ENCODE data around the gene TSLP. TPM values are rescaled to one million over a fixed set of nuclear protein-coding genes. Genes with fewer than 3 reads are reported as not detected.

TSLP gene
- total and polyA plus RNA-seq, 2 of the 4 experiments (the other 2 are of a cell fraction), result 0.54 to 1.6 TPM

- ChIA-PET CTCF (no interaction called here), POLR2A (ENCODE audit: unreplicated experiment) (no interaction called here)
- peaks cover 10 to 14% of the 10 kb centered on the region in 2 experiments for H3K79me1 ChIP-seq (ENCODE audit: low read depth in 1 of 2, low read length in 2 of 2)
- no peak overlapping the region for H3K18ac ChIP-seq (ENCODE audit: low read depth, low read length)
- no peak overlapping the region for H2BK15ac ChIP-seq (ENCODE audit: low read depth, low read length)
- H2AK5ac ChIP-seq (ENCODE audit: low read depth, low read length), result no peak overlapping the region
- no peaks in the 10 kb centered on the region for H3K27me3 ChIP-seq (ENCODE audit: control insufficient read depth, insufficient read depth, low read length)
- no peak overlapping the region for H3K4me2 ChIP-seq (ENCODE audit: low read depth, low read length)
- no CpG with 5 or more reads among the region's 2 CpGs for WGBS, 2 experiments (ENCODE audit: extremely low coverage in 2 of 2, insufficient read length in 1 of 2)
- H2BK120ac ChIP-seq (ENCODE audit: low read depth, low read length), result no peak overlapping the region
- dilution Hi-C loops (cut with HindIII; ENCODE audit: low sequenced_read_pairs, unreplicated experiment), result no loop called here
- H3K4me1 ChIP-seq (ENCODE audit: control insufficient read depth, insufficient read depth, low read length), result peaks cover 1% of the 10 kb centered on the region; the same call in 1 of the 2 replicates
- intact Hi-C loops (cut with micrococcal nuclease), result no loop called here
- no peaks in the 10 kb centered on the region for H3K9me3 ChIP-seq (ENCODE audit: control insufficient read depth, insufficient read depth, low read length)
- H2BK5ac ChIP-seq (ENCODE audit: low read depth, low read length, poor library complexity, severe bottlenecking), result no peak overlapping the region
- H2AFZ ChIP-seq (replicated peaks; ENCODE audit: low read length, poor library complexity), result no peak overlapping the region
- no peak overlapping the region for H4K91ac ChIP-seq (ENCODE audit: insufficient read depth, low read depth, low read length)
- no peak for DNase-seq
- no peak overlapping the region for H3K14ac ChIP-seq (replicated peaks; ENCODE audit: low read depth, low read length)
- no TSS peak for BruUV-seq (replicated peaks)
- H3K56ac ChIP-seq (ENCODE audit: extremely low read depth, insufficient read depth, low read length), result no peak overlapping the region
- peaks cover 17% of the 10 kb centered on the region for H3K36me3 ChIP-seq (ENCODE audit: control insufficient read depth, insufficient read depth, low read length)
- no peaks in the 10 kb centered on the region; the same call in 1 of the 2 replicates for H4K20me1 ChIP-seq (ENCODE audit: insufficient read depth, low read length)
- no peak overlapping the region for H2AK9ac ChIP-seq (replicated peaks; ENCODE audit: low read depth, low read length, poor library complexity)
- in situ Hi-C loops (cut with MboI; ENCODE audit: low sequenced_read_pairs), result no loop called here
- H2BK20ac ChIP-seq (ENCODE audit: low read depth, low read length), result no peak overlapping the region
- H3K4me3 ChIP-seq (ENCODE audit: insufficient read depth, low read depth, low read length), result no peak overlapping the region
- ATAC-seq (ENCODE audit: low read depth), result no peak
- no peak overlapping the region for H4K8ac ChIP-seq (ENCODE audit: low read depth in 2 of 2, low read length in 2 of 2)
- no peak overlapping the region for H3K27ac ChIP-seq (ENCODE audit: insufficient read depth, low read length)
- H3K4ac ChIP-seq (ENCODE audit: low read depth, low read length), result no peak overlapping the region
- H3K23ac ChIP-seq (ENCODE audit: low read depth, low read length), result no peak overlapping the region
- H4K5ac ChIP-seq (ENCODE audit: low read depth, low read length), result no peak overlapping the region
- TF ChIP-seq MAFK (IDR thresholded peaks at IDR 0.05; ENCODE audit: low read depth, low read length) (no peak), MAZ (IDR thresholded peaks at IDR 0.05; ENCODE audit: borderline replicate concordance, low read depth, low read length) (no peak), RFX5 (IDR thresholded peaks at IDR 0.05; ENCODE audit: low read depth, low read length) (no peak), POLR2A (IDR thresholded peaks at IDR 0.05; ENCODE audit: low read depth, low read length) (no peak), FOS (IDR thresholded peaks at IDR 0.05; ENCODE audit: low read depth, low read length) (no peak), CEBPB (IDR thresholded peaks at IDR 0.05; ENCODE audit: low read depth, low read length) (no peak), CHD1 (IDR thresholded peaks at IDR 0.05; ENCODE audit: low read depth, low read length) (no peak), BHLHE40 (IDR thresholded peaks at IDR 0.05; ENCODE audit: low read depth, low read length) (no peak), RAD21 (IDR thresholded peaks at IDR 0.05; ENCODE audit: low read length) (no peak), NFE2L2 (IDR thresholded peaks at IDR 0.05; ENCODE audit: low read depth, low read length) (no peak), USF2 (IDR thresholded peaks at IDR 0.05; ENCODE audit: low read depth, low read length) (no peak), SMC3 (IDR thresholded peaks at IDR 0.05; ENCODE audit: low read depth, low read length) (no peak), CTCF (conservative IDR thresholded peaks at IDR 0.05; ENCODE audit: low read depth, low read length) (no peak), MXI1 (IDR thresholded peaks at IDR 0.05; ENCODE audit: borderline replicate concordance, low read depth, low read length) (no peak), RCOR1 (IDR thresholded peaks at IDR 0.05; ENCODE audit: insufficient replicate concordance, low read length) (no peak)
- H3K9ac ChIP-seq (ENCODE audit: low read depth, low read length), result no peak overlapping the region
- H3K9me1 ChIP-seq (ENCODE audit: insufficient read depth, low read length), result no peaks in the 10 kb centered on the region
Observed at GRCh38 chr5:111119856-111120255, 48.3 kb downstream of the TSLP start.
